Activated CD4-positive, alpha-beta T cell treated with anti-CD3 and anti-CD28 coated beads, Interleukin-2, amount 10 ng/mL, durations not matched to agents 24 days and 14 days (primary cell): ENCODE data around the gene FNDC8. TPM values are rescaled to one million over a fixed set of nuclear protein-coding genes. Genes with fewer than 3 reads are reported as not detected.
"Not testable (repeated sequence)": the region's sequence is repeated elsewhere in the genome, so short reads cannot be mapped to it uniquely, and the experiment has no call there.

Experiments
- DNase-seq: peaks from one replicate; pipeline ENCODE4 v3.0.0; 2022
- H3K27ac Mint-ChIP-seq: one replicate; pipeline ENCODE4 v1.8.0; 2022; ENCODE audit warnings: mild to moderate bottlenecking, mixed read lengths
- H3K27me3 Mint-ChIP-seq: one replicate; pipeline ENCODE4 v1.8.0; 2022; ENCODE audit warnings: mixed read lengths
- H3K36me3 Mint-ChIP-seq: one replicate; pipeline ENCODE4 v1.8.0; 2022; ENCODE audit warnings: low read depth, mild to moderate bottlenecking, mixed read lengths
- H3K4me1 Mint-ChIP-seq: one replicate; pipeline ENCODE4 v1.8.0; 2021; ENCODE audit warnings: mixed read lengths
- H3K4me3 Mint-ChIP-seq: one replicate; pipeline ENCODE4 v1.8.0; 2022; ENCODE audit warnings: mild to moderate bottlenecking, moderate library complexity, mixed read lengths
- H3K9me3 Mint-ChIP-seq: one replicate; pipeline ENCODE4 v1.8.0; 2021; ENCODE audit warnings: mixed read lengths
- intact Hi-C: fragments of 100-400 bp; cut with micrococcal nuclease; formaldehyde crosslinking; loops from one replicate; pipeline ENCODE4 v1.15.1; 2023
- total RNA-seq: library from RNA; stranded (reverse); gene quantifications from 2 replicates; pipeline ENCODE4 v1.2.3, GENCODE V29; 2022

Gene FNDC8
- total RNA-seq, 1 donor from 2014 or later: not detected

DNA sequence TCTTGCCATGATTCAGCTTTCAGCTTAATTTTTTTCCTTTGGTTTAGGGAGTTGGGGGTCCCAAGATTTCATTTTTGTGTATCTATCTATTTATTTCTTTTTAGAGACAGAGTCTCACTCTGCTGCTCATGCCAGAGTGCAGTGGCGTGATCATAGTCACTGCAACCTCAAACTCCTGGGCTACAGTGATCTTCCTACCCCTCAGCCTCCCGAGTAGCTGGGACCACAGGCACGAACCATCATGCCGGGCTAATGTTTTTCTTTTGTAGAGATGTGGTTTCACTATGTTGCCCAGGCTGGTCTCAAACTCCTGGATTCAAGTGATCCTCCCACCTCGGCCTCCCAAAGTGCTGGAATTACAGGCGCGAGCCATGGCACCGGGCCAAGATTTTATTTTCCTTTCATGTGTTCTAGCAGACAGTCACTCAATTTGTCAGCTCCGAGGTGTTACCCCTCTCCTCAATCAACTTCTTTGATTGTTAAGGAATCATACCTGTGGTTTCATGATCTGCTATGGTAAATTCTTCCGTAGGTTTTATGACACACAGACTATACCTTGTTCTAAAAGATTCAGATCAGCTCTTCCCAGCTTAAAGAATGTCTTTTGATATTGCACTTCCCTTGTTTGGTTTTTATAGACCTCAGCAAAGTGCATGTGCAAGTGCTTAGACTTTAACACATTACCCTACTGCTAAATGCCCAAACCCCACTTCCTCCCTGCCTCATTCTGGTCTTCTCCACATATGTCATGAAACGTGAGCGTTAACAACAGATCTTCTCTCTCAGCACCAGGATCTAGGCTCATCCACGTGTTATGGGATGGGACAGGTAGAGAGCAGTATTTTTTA, 39.2 kb downstream of the FNDC8 start:
- H3K4me1 Mint-ChIP-seq: peaks cover 32% of the 10 kb centered on the region
- peak overlapping the region; percentile 24 for H3K4me3 Mint-ChIP-seq
- intact Hi-C loops: no loop called here

DNA sequence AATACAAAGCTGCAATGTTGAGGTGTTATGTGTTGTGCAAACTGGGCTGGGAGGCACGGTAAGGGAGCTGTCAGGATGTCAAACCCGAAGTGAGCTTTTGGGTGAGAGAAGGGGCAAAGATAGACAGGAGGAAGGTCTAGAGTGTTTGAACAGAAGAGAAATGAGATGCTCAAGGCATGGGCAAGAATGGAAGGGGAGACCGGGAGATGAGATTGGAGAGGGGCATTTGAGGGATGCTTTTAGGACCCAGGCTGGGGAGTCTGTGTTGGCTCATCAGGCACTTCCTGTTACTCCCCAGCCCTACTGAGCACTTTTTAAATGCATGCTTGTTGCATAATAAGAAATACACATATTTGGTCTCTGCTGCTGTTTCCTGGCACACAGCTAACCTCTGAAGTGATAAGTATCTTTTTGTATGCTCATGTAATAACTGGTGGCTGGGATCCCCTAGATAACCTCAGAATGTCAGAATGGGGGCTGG, 39.9 kb downstream of the FNDC8 start:
- Mint-ChIP-seq H3K9me3 (peaks cover 4% of the 10 kb centered on the region), H3K4me1 (peaks cover 34% of the 10 kb centered on the region), H3K36me3 (no peaks in the 10 kb centered on the region), H3K4me3 (peak overlapping the region; percentile 24), H3K27me3 (peaks cover 2% of the 10 kb centered on the region), H3K27ac (peak overlapping the region; percentile 10)
- intact Hi-C loops: no loop called here
- peak; percentile 71 for DNase-seq

More for the DNA sequence above, 39.2 kb downstream of the FNDC8 start:
- no peaks in the 10 kb centered on the region for H3K36me3 Mint-ChIP-seq
- H3K27ac Mint-ChIP-seq: peak overlapping the region; percentile 10
- peaks cover 4% of the 10 kb centered on the region for H3K9me3 Mint-ChIP-seq
- peak; percentile 66 for DNase-seq
- peaks cover 2% of the 10 kb centered on the region for H3K27me3 Mint-ChIP-seq

DNA sequence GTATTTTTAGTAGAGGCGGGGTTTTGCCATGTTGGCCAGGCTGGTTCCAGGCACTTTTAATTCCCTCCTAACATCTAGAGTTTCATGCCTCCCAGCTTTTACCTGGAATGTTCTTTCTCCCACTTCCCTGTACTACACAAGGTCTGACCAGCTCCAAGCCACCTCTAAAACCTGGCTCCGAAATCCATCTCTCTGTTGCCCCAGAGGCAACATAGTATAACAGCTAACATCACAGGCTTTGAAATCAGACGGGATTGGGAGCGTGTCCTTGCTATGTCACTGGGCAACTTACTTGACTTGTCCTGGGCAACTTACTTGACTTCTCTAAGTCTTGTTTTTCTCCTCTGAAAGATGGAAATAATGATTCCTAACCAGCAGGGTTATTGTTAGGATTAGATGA, 41.3 kb downstream of the FNDC8 start:
- no peak overlapping the region for H3K27ac Mint-ChIP-seq
- H3K36me3 Mint-ChIP-seq: no peaks in the 10 kb centered on the region
- H3K27me3 Mint-ChIP-seq: peaks cover 2% of the 10 kb centered on the region
- peaks cover 4% of the 10 kb centered on the region for H3K9me3 Mint-ChIP-seq
- H3K4me3 Mint-ChIP-seq: no peak overlapping the region
- DNase-seq: no peak
- H3K4me1 Mint-ChIP-seq: peaks cover 36% of the 10 kb centered on the region
- intact Hi-C loops: no loop called here

DNA sequence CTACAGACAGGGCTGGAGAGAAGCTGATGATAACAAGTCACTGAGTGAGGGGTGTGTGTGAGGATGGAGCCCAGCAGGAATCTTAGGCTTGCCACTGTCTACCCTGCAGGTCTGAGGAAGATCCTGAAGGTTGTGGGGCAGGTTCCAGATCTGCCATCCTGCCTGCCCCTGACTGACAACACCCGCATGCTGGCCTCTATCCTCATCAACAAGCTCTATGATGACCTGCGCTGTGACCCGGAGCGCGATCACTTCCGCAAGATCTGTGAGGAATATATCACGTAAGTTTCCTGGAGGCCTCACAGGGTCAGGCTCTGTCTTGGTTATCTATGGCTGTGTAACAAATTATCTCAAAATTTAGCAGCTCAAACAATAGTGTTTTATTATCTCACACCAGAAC, 42.5 kb downstream of the FNDC8 start:
- Mint-ChIP-seq H3K36me3 (no peaks in the 10 kb centered on the region), H3K4me3 (no peak overlapping the region), H3K27ac (no peak overlapping the region), H3K9me3 (no peaks in the 10 kb centered on the region), H3K27me3 (no peaks in the 10 kb centered on the region), H3K4me1 (peaks cover 36% of the 10 kb centered on the region)
- intact Hi-C loops: no loop called here
- DNase-seq: no peak

DNA sequence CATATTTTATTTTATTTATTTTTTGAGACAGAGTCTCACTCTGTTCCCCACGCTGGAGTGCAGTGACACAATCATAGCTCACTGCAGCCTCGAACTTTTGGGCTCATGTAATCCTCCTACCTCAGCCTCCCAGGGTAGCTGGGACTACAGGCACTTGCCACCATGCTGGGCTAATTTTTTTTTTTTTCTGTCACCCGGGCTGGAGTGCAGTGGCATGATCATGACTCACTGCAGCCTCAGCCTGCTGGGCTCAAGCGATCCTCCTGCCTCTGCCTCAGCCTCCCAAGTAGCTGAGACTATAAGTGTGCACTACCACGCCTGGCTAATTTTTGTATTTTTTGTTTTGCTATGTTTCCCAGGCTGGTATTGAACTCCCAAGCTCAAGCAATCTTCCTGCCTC, 43.3 kb downstream of the FNDC8 start:
- Mint-ChIP-seq H3K36me3 (no peaks in the 10 kb centered on the region), H3K9me3 (no peaks in the 10 kb centered on the region), H3K4me1 (peaks cover 35% of the 10 kb centered on the region), H3K4me3 (no peak overlapping the region), H3K27ac (no peak overlapping the region), H3K27me3 (no peaks in the 10 kb centered on the region)
- intact Hi-C loops: no loop called here
- DNase-seq: no peak

DNA sequence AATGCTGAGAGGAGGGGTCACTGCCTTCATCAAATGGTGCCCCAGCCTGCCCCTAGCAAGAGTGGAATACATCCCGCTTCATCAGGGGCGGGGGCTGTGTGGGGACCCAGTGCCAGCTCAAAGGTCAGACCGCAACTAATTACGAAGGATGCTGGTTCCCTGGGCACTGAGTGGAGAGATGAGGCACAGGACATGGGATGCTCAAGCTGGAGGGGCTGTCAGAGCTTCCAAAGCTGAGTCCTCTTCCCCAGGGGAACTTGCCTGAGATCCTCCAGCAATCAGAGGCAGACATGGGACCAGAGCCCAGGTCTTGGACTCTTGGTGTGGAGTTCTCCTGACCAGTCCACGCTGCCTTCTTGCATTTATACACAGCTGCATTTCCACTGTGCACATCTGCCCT, 45.1 kb downstream of the FNDC8 start:
- H3K9me3 Mint-ChIP-seq: no peaks in the 10 kb centered on the region
- no peaks in the 10 kb centered on the region for H3K27me3 Mint-ChIP-seq
- intact Hi-C loops: no loop called here
- H3K27ac Mint-ChIP-seq: no peak overlapping the region
- H3K36me3 Mint-ChIP-seq: no peaks in the 10 kb centered on the region
- no peak for DNase-seq
- H3K4me1 Mint-ChIP-seq: peaks cover 22% of the 10 kb centered on the region
- no peak overlapping the region for H3K4me3 Mint-ChIP-seq

DNA sequence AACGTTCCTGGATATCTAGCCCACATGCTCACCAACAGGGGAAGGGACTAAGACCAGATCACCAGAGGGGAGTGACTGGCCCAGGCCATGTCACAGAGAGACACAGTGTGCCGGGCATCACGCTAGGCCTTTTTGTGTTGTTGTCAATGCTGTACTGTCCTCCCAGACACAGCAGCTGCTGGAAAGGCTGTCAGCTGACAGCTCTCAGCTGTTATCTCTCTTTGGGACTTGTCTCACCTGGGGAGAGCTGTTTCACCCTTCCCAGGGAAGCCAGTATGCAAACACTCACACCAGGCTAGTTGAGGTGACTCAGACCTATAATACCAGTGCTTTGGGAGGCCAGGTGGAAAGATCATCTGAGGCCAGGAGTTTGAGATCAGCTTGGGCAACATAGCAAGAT, 45.6 kb downstream of the FNDC8 start:
- Mint-ChIP-seq H3K27me3 (no peaks in the 10 kb centered on the region), H3K27ac (no peak overlapping the region), H3K4me3 (no peak overlapping the region), H3K36me3 (no peaks in the 10 kb centered on the region), H3K9me3 (no peaks in the 10 kb centered on the region), H3K4me1 (peaks cover 22% of the 10 kb centered on the region)
- no peak for DNase-seq
- intact Hi-C loops: no loop called here

DNA sequence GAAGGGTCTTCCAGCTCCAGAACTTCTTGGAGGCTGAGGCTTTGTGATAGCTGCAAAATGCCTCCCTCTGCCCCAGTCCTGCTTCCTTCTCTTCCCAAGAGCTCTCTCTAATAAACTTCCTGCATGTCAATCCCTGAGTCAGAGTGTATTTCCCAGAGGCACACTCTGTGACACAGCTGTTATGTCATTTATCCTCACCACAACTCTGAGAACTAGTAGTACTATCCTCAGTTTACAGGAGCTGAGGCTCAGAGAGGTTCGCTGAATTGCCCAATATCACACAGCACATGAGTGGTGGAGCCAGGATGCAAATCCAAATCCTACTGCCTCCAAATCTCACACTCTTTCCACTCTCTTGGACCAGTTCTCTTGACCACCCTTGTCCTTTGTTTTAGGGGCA, 46.3 kb downstream of the FNDC8 start:
- Mint-ChIP-seq H3K27ac (no peak overlapping the region), H3K27me3 (no peaks in the 10 kb centered on the region), H3K4me3 (no peak overlapping the region), H3K4me1 (peaks cover 22% of the 10 kb centered on the region), H3K9me3 (no peaks in the 10 kb centered on the region), H3K36me3 (no peaks in the 10 kb centered on the region)
- no peak for DNase-seq
- intact Hi-C loops: no loop called here

DNA sequence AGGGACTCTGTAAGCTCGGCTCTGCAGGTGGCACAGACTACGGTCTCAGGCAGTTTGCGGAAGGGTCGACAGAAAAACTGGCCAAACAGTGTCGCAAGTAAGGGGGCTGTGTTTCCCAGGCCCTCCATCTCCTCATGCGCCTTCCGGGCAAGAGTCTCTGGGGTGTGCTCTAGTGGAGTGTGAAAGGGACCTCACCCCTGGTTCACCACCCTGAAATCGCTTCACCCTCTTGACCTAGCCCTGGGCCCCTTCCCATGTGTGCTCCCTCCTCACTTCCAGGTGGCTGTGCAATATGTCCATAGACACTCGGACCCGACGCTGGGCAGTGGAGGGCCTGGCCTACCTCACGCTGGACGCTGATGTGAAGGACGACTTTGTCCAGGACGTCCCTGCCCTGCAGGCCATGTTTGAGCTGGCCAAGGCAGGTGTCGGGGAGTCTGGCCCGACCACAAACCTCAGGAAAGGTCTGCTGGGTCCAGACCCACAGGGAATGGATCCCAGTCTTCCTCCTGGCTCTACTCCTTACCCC, 48.5 kb downstream of the FNDC8 start:
- no peak overlapping the region for H3K4me3 Mint-ChIP-seq
- DNase-seq: no peak
- no peaks in the 10 kb centered on the region for H3K27me3 Mint-ChIP-seq
- no peaks in the 10 kb centered on the region for H3K9me3 Mint-ChIP-seq
- no peaks in the 10 kb centered on the region for H3K36me3 Mint-ChIP-seq
- H3K27ac Mint-ChIP-seq: no peak overlapping the region
- intact Hi-C loops: loop anchor here (5.0 kb wide), 2 partner anchors 72 to 142 kb away; partner anchors contain the start of gene SLFN5
- H3K4me1 Mint-ChIP-seq: peaks cover 27% of the 10 kb centered on the region

DNA sequence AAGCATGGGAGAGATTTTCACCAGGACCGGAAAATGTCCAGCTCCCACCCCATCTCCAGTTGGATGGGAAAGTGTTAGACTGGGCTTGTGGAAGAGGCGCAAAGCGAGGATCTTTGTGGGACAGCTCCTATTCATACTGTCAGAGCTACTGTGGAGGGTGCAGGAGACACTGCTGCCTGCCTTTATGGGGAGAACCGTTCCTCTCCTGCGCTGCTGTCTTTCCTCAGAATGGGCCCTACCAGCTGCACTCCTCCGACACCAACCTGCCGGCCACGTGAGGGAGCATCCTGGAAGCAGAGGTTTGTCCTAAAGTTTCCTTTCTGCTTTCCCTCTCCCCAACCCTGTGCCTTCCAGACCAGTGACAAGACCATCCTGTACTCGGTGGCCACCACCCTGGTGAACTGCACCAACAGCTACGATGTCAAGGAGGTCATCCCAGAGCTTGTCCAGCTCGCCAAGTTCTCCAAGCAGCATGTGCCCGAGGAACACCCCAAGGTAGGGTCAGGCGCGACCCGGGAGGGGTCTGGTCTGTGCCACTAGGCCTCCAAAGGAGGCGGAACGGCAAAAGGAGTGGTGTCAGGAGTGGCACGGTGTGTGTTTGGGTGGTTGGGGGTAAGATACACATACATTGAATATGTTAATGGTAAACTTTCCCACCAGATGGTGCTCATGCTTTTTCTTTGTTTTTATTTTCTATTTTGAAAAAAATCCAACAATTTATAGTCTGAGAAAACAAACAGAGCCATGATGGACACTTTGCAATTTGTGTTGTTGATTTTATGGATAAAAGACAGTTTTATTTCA, 49.8 kb downstream of the FNDC8 start:
- DNase-seq: peak; percentile 78
- peak overlapping the region; percentile 19 for H3K4me3 Mint-ChIP-seq
- no peaks in the 10 kb centered on the region for H3K36me3 Mint-ChIP-seq
- intact Hi-C loops: loop anchor here (1.0 to 5.0 kb wide), 4 partner anchors 71 to 367 kb away; partner anchors contain the start of gene SLFN5
- H3K27me3 Mint-ChIP-seq: no peaks in the 10 kb centered on the region
- no peak overlapping the region for H3K27ac Mint-ChIP-seq
- H3K4me1 Mint-ChIP-seq: peaks cover 27% of the 10 kb centered on the region
- H3K9me3 Mint-ChIP-seq: no peaks in the 10 kb centered on the region

DNA sequence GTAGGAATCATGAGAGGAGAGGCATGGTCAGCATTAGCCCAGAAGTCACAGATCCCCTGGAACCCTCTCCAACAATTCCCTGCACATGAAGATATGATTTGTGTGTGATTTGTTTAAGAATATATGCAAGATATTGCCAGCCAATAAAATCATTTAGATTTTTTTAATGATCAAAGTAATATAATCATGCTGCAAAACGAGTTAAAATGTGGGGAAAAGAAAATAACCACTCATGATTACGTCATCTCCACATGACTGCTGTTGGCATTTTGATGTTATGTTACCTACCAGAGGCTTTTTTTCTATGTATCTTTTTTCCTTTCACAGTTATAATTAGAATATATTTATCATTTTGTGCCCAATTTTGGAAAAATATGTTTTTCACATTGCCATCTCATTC, 50.4 kb downstream of the FNDC8 start:
- Mint-ChIP-seq H3K9me3 (no peaks in the 10 kb centered on the region), H3K4me3 (peak overlapping the region; percentile 19), H3K36me3 (no peaks in the 10 kb centered on the region), H3K4me1 (peaks cover 31% of the 10 kb centered on the region), H3K27me3 (no peaks in the 10 kb centered on the region), H3K27ac (no peak overlapping the region)
- intact Hi-C loops: loop anchor here (1.0 to 5.0 kb wide), 4 partner anchors 70 to 366 kb away; partner anchors contain the start of gene SLFN5
- DNase-seq: no peak

DNA sequence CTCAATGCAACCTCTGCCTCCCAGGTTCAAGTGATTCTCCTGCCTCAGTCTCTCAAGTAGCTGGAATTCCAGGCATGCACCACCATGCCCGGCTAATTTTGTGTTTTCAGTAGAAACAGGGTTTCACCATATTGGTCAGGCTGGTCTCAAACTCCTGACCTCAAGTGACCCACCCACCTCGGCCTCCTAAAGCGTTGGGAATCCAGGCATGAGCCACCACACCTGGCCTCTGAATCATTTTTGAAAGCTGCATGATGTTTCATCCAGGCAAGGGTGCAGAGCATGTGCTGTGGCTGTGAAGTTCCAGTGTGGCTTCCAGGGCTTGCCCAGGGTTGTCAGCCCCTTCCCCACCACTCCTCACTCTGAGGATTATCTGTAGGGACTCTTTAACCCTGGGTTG, 50.9 kb downstream of the FNDC8 start:
- H3K27ac Mint-ChIP-seq: peak overlapping the region; percentile 29
- H3K9me3 Mint-ChIP-seq, DNase-seq, H3K4me3 Mint-ChIP-seq, H3K27me3 Mint-ChIP-seq, H3K36me3 Mint-ChIP-seq: not testable (repeated sequence)
- intact Hi-C loops: loop anchor here (5.0 kb wide), 2 partner anchors 70 to 140 kb away; partner anchors contain the start of gene SLFN5
- H3K4me1 Mint-ChIP-seq: peaks cover 36% of the 10 kb centered on the region

DNA sequence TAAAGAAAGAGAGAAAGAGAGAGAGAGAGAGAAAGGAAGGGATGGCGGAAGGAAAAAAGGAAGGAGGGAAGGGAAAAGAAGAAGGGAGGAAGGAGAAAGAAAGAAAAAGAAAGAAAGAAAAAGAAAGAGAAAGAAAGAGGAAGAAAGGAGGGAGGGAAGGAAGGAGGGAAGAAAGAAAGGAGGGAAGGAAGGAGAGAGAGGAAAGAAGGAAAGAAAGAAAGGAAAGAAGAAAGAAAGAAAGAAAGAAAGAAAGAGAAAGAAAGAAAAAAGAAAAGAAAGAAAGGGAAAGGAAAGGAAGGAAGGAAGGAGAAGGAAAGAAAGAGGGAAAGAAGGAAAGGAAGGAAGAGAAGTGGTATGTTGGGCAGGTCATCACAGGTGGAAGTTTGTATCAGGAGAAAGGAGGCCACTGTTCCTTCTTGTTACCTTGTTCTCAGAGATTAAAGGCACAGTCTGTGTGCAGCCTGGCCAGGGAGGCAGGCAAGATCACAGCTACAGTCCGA, 53.5 kb downstream of the FNDC8 start:
- Mint-ChIP-seq H3K27me3 (no peaks in the 10 kb centered on the region), H3K4me1 (peaks cover 45% of the 10 kb centered on the region), H3K36me3 (peaks cover 4% of the 10 kb centered on the region), H3K9me3 (no peaks in the 10 kb centered on the region), H3K4me3 (no peak overlapping the region), H3K27ac (no peak overlapping the region)
- intact Hi-C loops: loop anchor here (5.0 kb wide), 2 partner anchors 67 to 137 kb away; partner anchors contain the start of gene SLFN5
- DNase-seq: no peak
